ENCODE measurements around the gene SLC25A29.
A peak's percentile ranks its signal among the peaks of the same experiment; 100 is the strongest.
"Not testable (repeated sequence)": the region's sequence is repeated elsewhere in the genome, so short reads cannot be mapped to it uniquely, and the experiment has no call there.

Gene SLC25A29

DNA sequence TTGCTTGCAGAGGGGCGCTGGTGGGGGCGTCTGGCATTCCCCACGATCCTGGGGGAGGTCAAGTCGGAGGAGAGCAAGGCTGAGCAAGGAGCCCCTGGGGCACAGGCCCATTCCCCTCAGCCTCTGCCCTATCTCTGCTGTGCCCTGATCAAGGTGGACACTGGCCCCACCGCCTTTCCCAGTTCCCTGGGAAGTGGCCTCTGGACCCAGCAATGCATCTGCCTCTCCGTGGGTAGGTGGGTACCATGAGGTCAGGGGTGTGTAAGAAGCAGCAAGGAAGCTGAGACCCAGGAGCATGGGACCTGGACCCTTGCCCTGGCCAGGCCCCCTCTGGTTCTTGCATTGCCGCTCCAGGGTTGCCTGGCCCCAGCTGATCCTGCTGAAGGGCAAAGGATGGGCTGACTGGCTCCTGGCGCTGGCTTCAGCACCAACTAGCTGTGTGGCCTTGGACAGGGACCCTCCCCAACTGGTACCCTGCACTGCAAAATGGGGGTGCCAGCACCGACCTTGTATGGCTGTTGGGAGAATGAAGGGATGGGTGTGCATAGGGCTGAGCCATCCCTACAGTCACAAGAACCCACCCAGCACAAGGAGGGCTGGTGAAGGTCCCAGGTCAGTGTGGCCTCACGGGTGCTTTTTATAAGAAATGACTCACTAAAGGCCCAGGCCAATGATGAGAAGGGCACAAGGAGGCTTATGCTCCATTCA lies 19.6 kb downstream of the SLC25A29 start:
- no peak for DNase-seq
- no peaks in the 10 kb centered on the region for H3K27me3 ChIP-seq (ENCODE audit: insufficient read depth, low read depth, severe bottlenecking)
- H3K27ac ChIP-seq: no peak overlapping the region
- no peaks in the 10 kb centered on the region for H3K9me3 ChIP-seq (ENCODE audit: severe bottlenecking)
- TF ChIP-seq, protein P1, sequence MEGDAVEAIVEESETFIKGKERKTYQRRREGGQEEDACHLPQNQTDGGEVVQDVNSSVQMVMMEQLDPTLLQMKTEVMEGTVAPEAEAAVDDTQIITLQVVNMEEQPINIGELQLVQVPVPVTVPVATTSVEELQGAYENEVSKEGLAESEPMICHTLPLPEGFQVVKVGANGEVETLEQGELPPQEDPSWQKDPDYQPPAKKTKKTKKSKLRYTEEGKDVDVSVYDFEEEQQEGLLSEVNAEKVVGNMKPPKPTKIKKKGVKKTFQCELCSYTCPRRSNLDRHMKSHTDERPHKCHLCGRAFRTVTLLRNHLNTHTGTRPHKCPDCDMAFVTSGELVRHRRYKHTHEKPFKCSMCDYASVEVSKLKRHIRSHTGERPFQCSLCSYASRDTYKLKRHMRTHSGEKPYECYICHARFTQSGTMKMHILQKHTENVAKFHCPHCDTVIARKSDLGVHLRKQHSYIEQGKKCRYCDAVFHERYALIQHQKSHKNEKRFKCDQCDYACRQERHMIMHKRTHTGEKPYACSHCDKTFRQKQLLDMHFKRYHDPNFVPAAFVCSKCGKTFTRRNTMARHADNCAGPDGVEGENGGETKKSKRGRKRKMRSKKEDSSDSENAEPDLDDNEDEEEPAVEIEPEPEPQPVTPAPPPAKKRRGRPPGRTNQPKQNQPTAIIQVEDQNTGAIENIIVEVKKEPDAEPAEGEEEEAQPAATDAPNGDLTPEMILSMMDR (IDR thresholded peaks at IDR 0.05; ENCODE audit: low read depth, low read length): no peak
- H3K4me3 ChIP-seq (ENCODE audit: low read depth, low read length): no peak overlapping the region
- peaks cover 25% of the 10 kb centered on the region for H3K36me3 ChIP-seq

DNA sequence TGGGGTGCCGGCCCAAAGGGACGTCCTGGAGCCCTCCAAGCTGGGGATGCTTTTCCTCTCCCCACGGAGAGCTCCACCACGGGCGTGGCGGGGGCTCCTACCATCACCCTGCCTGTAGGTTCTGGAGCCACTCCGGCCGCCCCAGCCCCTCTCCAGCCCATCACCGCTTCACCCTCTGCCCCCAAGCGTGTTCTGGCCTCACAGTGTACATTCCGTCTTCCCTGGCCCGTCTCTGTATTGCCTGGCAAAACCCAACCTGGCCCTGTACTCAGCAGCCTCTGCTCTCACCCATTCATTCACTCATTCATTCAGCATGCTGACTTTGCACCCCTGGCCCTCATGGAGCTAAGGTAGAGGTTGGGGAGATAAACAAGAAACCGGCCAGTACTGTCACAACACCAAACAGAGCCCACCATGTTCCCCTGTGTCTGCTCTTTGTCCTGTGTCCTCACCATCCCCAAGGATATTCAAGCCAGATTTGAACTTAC lies 20.3 kb downstream of the SLC25A29 start:
- H3K36me3 ChIP-seq: peaks cover 18% of the 10 kb centered on the region; the same call in 1 of the 2 replicates
- H3K27me3 ChIP-seq (ENCODE audit: insufficient read depth, low read depth, severe bottlenecking): no peaks in the 10 kb centered on the region
- no peaks in the 10 kb centered on the region for H3K9me3 ChIP-seq (ENCODE audit: severe bottlenecking)
- H3K4me3 ChIP-seq (ENCODE audit: low read depth, low read length): peak overlapping the region; percentile 77
- TF ChIP-seq, protein P1 (IDR thresholded peaks at IDR 0.05; ENCODE audit: low read depth, low read length): no peak
- H3K27ac ChIP-seq: peak overlapping the region; percentile 95
- DNase-seq: no peak

DNA sequence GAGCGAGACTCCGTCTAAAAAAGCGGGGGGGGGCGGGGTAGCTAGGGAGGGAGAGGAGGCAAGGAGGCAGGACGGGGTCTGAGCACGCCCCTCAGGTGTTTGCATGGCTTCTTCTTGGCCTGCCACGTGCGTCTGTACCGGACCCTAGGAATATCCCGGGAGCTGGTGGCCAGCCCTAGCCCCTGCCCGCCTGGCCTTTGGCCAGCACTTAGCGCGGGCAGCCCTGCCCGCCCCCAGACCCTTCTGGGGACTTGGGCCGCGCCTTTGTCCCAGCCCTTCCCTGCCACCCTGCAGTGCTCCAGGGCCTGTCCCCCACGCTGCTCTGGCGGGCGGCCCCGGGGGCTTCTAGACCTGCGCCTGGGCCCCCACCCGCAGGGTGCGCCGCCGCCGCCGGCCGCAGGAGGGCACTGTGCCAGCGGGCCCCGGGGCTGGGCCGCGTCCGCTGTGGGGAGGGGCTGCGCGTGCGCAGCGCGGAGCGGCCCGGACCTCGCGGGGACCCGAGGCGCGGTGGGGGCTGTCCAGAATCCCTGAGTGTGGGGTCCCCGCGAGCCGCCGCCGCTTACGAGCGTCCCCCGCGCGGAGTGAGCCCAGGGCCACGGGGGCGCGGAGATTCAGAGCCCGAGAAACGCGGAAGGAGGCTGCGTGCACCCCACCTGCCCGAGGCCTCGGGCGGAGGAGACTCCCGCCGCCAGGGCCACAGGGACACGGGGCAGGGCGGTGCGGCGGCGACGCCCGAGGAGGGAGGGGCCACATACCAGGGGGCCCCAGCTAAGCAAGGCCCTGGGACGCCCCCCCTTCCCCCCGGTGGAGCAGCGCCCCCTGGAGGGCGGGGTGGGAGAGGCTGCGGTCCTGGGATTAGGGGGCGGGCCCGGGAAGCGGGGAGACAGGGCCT lies 21.0 kb downstream of the SLC25A29 start:
- no peaks in the 10 kb centered on the region for H3K9me3 ChIP-seq (ENCODE audit: severe bottlenecking)
- DNase-seq: peak; percentile 68
- TF ChIP-seq, protein P1 (IDR thresholded peaks at IDR 0.05; ENCODE audit: low read depth, low read length): peak; percentile 76
- no peaks in the 10 kb centered on the region for H3K27me3 ChIP-seq (ENCODE audit: insufficient read depth, low read depth, severe bottlenecking)
- H3K36me3 ChIP-seq: peaks cover 11% of the 10 kb centered on the region; the same call in 1 of the 2 replicates
- peak overlapping the region; percentile 95 for H3K27ac ChIP-seq
- peak overlapping the region; percentile 77 for H3K4me3 ChIP-seq (ENCODE audit: low read depth, low read length)

DNA sequence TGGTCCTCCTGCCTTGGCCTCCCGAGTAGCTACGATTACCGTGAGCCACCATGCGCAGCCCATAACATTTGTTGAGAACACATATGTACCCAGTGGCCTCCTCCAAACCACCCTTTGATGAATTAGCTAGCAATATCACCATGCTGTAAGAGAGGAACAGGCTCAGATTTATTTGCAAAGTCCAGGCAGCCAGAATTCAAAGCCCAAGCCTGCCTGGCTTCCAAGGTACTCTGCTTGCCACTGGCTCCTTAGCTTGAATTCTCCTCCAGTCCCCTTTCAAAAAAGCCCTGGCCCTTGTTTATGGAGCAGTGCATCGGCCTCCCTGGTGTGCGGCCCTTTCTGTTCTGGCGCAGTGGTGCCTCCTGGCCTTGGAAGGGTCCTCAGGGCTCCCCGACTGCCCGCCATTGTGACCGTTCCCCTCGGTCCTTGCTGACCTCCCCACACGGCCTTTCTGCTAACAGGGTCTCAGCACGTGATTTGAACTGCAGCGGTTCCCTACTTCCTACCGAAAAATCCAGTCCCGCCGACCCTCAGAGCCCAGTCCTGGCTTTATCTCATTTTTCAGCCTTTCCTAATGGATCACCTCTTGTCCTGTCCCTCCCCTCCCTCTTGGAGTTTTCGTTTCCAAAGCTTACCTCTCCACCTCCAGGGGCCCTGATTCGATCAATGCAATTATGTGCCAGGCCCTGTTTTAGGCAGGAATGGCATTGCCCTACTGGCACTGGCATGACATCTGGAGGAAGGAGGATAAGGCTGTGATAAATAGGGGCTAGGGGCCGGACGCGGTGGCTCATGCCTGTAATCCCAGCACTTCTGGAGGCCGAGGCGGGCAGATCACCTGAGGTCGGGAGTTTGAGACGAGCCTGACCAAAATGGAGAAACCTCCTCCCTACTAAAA lies 22.0 kb downstream of the SLC25A29 start:
- Histone ChIP-seq H3K27ac (peak overlapping the region; percentile 95), H3K27me3 (ENCODE audit: insufficient read depth, low read depth, severe bottlenecking) (no peaks in the 10 kb centered on the region), H3K9me3 (ENCODE audit: severe bottlenecking) (no peaks in the 10 kb centered on the region), H3K4me3 (ENCODE audit: low read depth, low read length) (peak overlapping the region; percentile 77), H3K36me3 (peaks cover 9% of the 10 kb centered on the region)
- TF ChIP-seq, protein P1 (IDR thresholded peaks at IDR 0.05; ENCODE audit: low read depth, low read length): no peak
- DNase-seq: peak; percentile 37

DNA sequence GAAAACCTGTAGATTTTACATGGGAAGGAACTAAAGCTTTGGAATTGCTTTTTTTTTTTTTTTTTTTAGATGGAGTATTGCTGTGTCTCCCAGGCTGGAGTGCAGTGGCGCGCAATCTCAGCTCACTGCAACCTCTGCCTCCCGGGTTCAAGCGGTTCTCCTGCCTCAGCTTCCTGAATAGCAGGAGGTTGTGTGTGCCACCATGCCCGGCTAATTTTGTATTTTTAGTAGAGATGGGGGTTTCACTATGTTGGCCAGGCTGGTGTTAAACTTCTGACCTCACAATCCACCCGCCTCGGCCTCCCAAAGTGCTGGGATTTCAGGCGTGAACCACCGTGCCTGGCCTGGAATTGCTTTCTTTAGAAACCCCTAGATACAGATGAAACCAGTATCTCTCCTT lies 22.8 kb downstream of the SLC25A29 start:
- H3K4me3 ChIP-seq (ENCODE audit: low read depth, low read length); H3K9me3 ChIP-seq (ENCODE audit: severe bottlenecking); H3K27ac ChIP-seq: not testable (repeated sequence)

More for the DNA sequence above, 22.8 kb downstream of the SLC25A29 start:
- H3K27me3 ChIP-seq (ENCODE audit: insufficient read depth, low read depth, severe bottlenecking); DNase-seq; H3K36me3 ChIP-seq: not testable (repeated sequence)
